Testis (tissue), 3 donors: ENCODE results near the gene SMTNL1. TPM values are rescaled to one million over a fixed set of nuclear protein-coding genes. Genes with fewer than 3 reads are reported as not detected.

ENCODE experiments used
- DNase-seq: peaks from one replicate; pipeline ENCODE4 v3.0.0-alpha.2; 2019
- H3K27ac ChIP-seq, 2 donors: fragments of 200-600 bp; sonication (generic); one replicate each; pipeline ENCODE4 v1.5.1; 2019
- H3K27me3 ChIP-seq: fragments of 200-600 bp; sonication (generic); one replicate; pipeline ENCODE4 v1.5.1; 2019
- H3K36me3 ChIP-seq: fragments of 200-600 bp; sonication (generic); one replicate; pipeline ENCODE4 v1.5.1; 2017; ENCODE audit warnings: low read depth; ENCODE audit errors: missing control alignments
- H3K4me1 ChIP-seq: fragments of 200-600 bp; sonication (generic); one replicate; pipeline ENCODE4 v1.5.1; 2019
- H3K4me3 ChIP-seq, 2 donors: fragments of 200-600 bp; sonication (generic); one replicate each; pipeline ENCODE4 v1.5.1; 2017 to 2019
- H3K9me3 ChIP-seq: fragments of 200-600 bp; sonication (generic); one replicate; pipeline ENCODE4 v1.5.1; 2017
- CTCF ChIP-seq, 3 experiments: fragments of 450-650 bp in 2 of 3; fragments of 200-600 bp in 1 of 3; sonication (generic) in 1 of 3; IDR thresholded peaks; one replicate each; pipeline ENCODE4 v1.5.1; 2016 to 2019; ENCODE audit warnings: antibody characterized with exemption in 3 of 3, mild to moderate bottlenecking in 2 of 3, moderate library complexity in 1 of 3
- POLR2A ChIP-seq: fragments of 450-650 bp; IDR thresholded peaks from one replicate; pipeline ENCODE4 v1.6.1; 2017; ENCODE audit warnings: antibody characterized with exemption, mild to moderate bottlenecking, moderate library complexity
- WGBS, 2 donors: methylation state at CpG; one replicate each; pipeline ENCODE4 v1.1.5; 2018; 5-methylcytosine and 5-hydroxymethylcytosine counted together
- intact Hi-C: fragments of 100-400 bp; cut with DNase I; formaldehyde crosslinking; loops from one replicate; pipeline ENCODE4 v1.15.1; 2023; ENCODE audit warnings: low total_unique reads
- polyA plus RNA-seq: library from polyadenylated mRNA; stranded (reverse); fragments of 350-450 nt; fragmentation: Illumina TruSeq; extraction: RNeasy Lipid Tissue Mini Kit (QIAGEN cat#74804); gene quantifications from one replicate; pipeline ENCODE4 v1.2.3, GENCODE V29; 2014; ENCODE audit warnings: low read depth, low replicate concordance; ENCODE audit not compliant: insufficient read depth
- total RNA-seq, 2 donors: library from RNA; depleted of rRNA; stranded (reverse); fragments of >200 nt; gene quantifications; one replicate each; pipeline ENCODE4 v1.2.3, GENCODE V29; 2016

Gene SMTNL1
- total and polyA plus RNA-seq, 3 donors from 2014 or later = 0.37 to 2.0 (median 0.47) TPM

DNA sequence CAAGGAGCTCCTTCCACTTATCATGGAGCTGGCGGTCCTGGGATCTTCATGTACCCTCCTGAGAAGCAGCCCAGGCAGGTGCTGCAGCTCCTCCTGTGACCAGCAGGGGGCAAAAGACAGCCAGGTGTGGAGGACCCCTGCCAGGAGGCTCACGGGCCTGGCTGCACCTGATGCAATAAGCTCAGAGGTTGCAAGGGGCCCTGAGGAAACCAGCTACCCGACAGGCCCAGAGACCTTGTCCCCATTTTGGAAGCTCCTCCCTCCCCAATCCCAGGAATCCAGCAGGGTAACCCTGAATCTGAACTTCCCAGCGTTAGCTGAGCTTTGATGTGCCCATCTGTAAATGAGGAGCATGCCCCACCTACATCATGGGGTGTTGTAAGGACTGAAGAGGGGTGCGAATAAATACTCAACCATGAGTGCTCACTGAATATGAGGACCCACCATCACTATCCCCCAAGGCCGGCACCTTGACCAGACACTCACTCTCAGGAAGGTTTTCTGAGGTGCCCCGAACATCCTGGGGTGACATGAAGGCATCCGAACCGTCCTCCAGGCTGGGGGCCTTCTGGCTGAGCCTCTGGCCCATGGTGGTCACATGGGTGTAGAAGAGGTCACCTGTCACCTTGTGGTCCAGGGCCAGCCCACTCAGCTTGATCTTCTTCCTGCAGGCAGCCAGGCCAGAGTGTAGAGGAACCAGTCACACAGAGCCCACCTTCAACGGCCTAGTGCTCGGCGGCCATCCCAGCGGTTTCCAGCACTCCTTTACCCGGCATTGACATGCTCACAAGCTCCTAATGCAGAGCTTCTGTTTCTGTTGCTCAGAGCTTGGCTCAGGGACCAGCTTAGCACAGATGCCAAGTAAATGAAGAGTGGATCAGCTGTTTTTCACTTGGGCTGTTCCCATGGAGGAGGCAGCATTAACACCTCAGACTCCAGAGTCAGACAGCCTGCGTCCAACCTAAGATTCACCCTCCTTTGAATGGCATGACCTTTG lies 43.6 kb upstream of the SMTNL1 start:
- Histone ChIP-seq H3K9me3 (no peaks in the 10 kb centered on the region), H3K36me3 (no peaks in the 10 kb centered on the region), H3K4me3 (no peak overlapping the region), H3K4me1 (peaks cover 3% of the 10 kb centered on the region), H3K27ac (no peak overlapping the region), H3K27me3 (no peaks in the 10 kb centered on the region)
- intact Hi-C loops = no loop called here
- TF ChIP-seq POLR2A (no peak), CTCF (IDR thresholded peaks at IDR 0.05) (peak in 2 of 3 experiments; percentile 71 to 86)
- WGBS, 2 donors = 64 to 78% methylated on average over 9 to 15 of the region's 15 CpGs
- peak; percentile 67 for DNase-seq

- H3K36me3 ChIP-seq = no peaks in the 10 kb centered on the region
- no peaks in the 10 kb centered on the region for H3K9me3 ChIP-seq
- no peak overlapping the region for H3K27ac ChIP-seq
- no peaks in the 10 kb centered on the region for H3K27me3 ChIP-seq
- H3K4me1 ChIP-seq = peaks cover 19% of the 10 kb centered on the region
- no peak for DNase-seq
- intact Hi-C loops = no loop called here
- TF ChIP-seq POLR2A (no peak), CTCF (IDR thresholded peaks at IDR 0.05) (no peak)
- WGBS, 2 donors = 87 to 88% methylated on average over 9 of the region's 9 CpGs
- H3K4me3 ChIP-seq = no peak overlapping the region
Observed at GRCh38 chr11:57496109-57496820, 41.1 kb upstream of the SMTNL1 start.

GRCh38 chr11:57497303-57498247 lies 39.8 kb upstream of the SMTNL1 start:
- no peak overlapping the region for H3K27ac ChIP-seq

More at GRCh38 chr11:57497303-57498247, 39.8 kb upstream of the SMTNL1 start:
- TF ChIP-seq CTCF (IDR thresholded peaks at IDR 0.05) (no peak), POLR2A (no peak)
- Histone ChIP-seq H3K36me3 (no peaks in the 10 kb centered on the region), H3K4me1 (peaks cover 19% of the 10 kb centered on the region), H3K9me3 (no peaks in the 10 kb centered on the region), H3K4me3 (no peak overlapping the region), H3K27me3 (no peaks in the 10 kb centered on the region)
- 88 to 92% methylated on average over 15 of the region's 15 CpGs for WGBS, 2 donors
- DNase-seq = no peak
- intact Hi-C loops = no loop called here
